GM12878 (cell line): ENCODE measurements around the gene ACOX1. TPM values are rescaled to one million over a fixed set of nuclear protein-coding genes. Genes with fewer than 3 reads are reported as not detected.
A peak's percentile ranks its signal among the peaks of the same experiment; 100 is the strongest.

Experiments
- ATAC-seq: fragments of 200-7000 bp; cut with Tn5 transposase; 3 replicates; pipeline ENCODE4 v1.9.1; 2020; ENCODE audit warnings: mild to moderate bottlenecking, moderate library complexity
- BruUV-seq: library from RNA; stranded (reverse); fragments of 400-500 nt; replicated peaks from 2 replicates; lab custom pipeline; 2021; lab: Mats Ljungman, UMichigan
- CTCF ChIA-PET: fragments of 300-600 bp; sonication (Branson Sonifier 250); formaldehyde crosslinking; extraction: SDS; loops from one replicate; lab custom pipeline; 2021; ENCODE audit warnings: inconsistent platforms; lab: Yijun Ruan, JAX
- POLR2A ChIA-PET: fragments of 350-600 bp; formaldehyde crosslinking; extraction: SDS; loops from one replicate; lab custom pipeline; 2021; ENCODE audit warnings: inconsistent platforms; lab: Charles Lee
- RAD21 ChIA-PET: fragments of 300-600 bp; sonication (Branson Sonifier 250); formaldehyde crosslinking; loops from one replicate; lab custom pipeline; 2023; ENCODE audit warnings: antibody characterized with exemption; ENCODE audit not compliant: unreplicated experiment; lab: Charles Lee
- SMC1A ChIA-PET: fragments of 300-600 bp; sonication (Branson Sonifier 250); formaldehyde crosslinking; loops from one replicate; lab custom pipeline; 2023; ENCODE audit not compliant: unreplicated experiment, uncharacterized antibody; lab: Charles Lee
- DNase-seq: peaks from one replicate; pipeline ENCODE4 v3.0.0-alpha.2; 2011; ENCODE audit warnings: low read depth, low spot score
- FAIRE-seq: peaks from 3 replicates; lab custom pipeline; 2011; peaks lifted over from hg19 to GRCh38; lab: Jason Lieb, UNC
- H2AFZ ChIP-seq: 2 replicates; pipeline ENCODE4 v1.6.0; 2011; ENCODE audit warnings: low read depth, low read length, control low read depth; ENCODE audit not compliant: control insufficient read depth
- H3K27ac ChIP-seq: 2 replicates; pipeline ENCODE4 v1.5.1; 2011; ENCODE audit warnings: control low read depth; ENCODE audit not compliant: control insufficient read depth, insufficient read depth
- H3K27me3 ChIP-seq, 2 experiments: replicated peaks in 1 of 2; 2 replicates each; pipeline versions ENCODE4 v1.6.0 to v1.6.1; 2011; ENCODE audit warnings: low read length in 1 of 2; ENCODE audit not compliant: control insufficient read depth in 2 of 2, insufficient read depth in 2 of 2
- H3K36me3 ChIP-seq, 2 experiments: 2 replicates each; pipeline ENCODE4 v1.5.1; 2011; ENCODE audit warnings: low read length in 1 of 2; ENCODE audit not compliant: control insufficient read depth in 2 of 2, insufficient read depth in 2 of 2
- H3K4me1 ChIP-seq: 2 replicates; pipeline ENCODE4 v1.6.1; 2011; ENCODE audit warnings: mild to moderate bottlenecking, low read length, moderate library complexity, mixed read lengths; ENCODE audit not compliant: control insufficient read depth, insufficient read depth
- H3K4me2 ChIP-seq: 2 replicates; pipeline ENCODE4 v1.6.0; 2011; ENCODE audit warnings: control low read depth; ENCODE audit not compliant: control insufficient read depth, insufficient read depth
- H3K4me3 ChIP-seq: fragments of 200-600 bp; sonication (generic); 2 replicates; pipeline ENCODE4 v1.5.1; 2016
- H3K79me2 ChIP-seq: 2 replicates; pipeline ENCODE4 v1.6.0; 2011; ENCODE audit warnings: low read length; ENCODE audit not compliant: control insufficient read depth, insufficient read depth
- H3K9ac ChIP-seq: 2 replicates; pipeline ENCODE4 v1.8.0; 2011; ENCODE audit warnings: low read length, control low read depth, mixed read lengths; ENCODE audit not compliant: control insufficient read depth, insufficient read depth
- H3K9me3 ChIP-seq: replicated peaks from 3 replicates; pipeline ENCODE4 v1.5.1; 2011; ENCODE audit warnings: mild to moderate bottlenecking, low read length; ENCODE audit not compliant: control insufficient read depth, insufficient read depth
- H4K20me1 ChIP-seq: 2 replicates; pipeline ENCODE4 v1.6.0; 2011; ENCODE audit not compliant: control insufficient read depth, insufficient read depth
- BHLHE40 ChIP-seq, 2 experiments: fragments of 450-650 bp in 1 of 2; IDR thresholded peaks; 2 replicates each; pipeline ENCODE4 v1.6.1; 2011 to 2017; ENCODE audit warnings: low read depth in 2 of 2, borderline replicate concordance in 1 of 2, improper control_type of control experiment in 1 of 2, low read length in 1 of 2, mild to moderate bottlenecking in 1 of 2
- CHD2 ChIP-seq: IDR thresholded peaks from 2 replicates; pipeline ENCODE4 v1.6.1; 2011; ENCODE audit warnings: low read depth, low read length, improper control_type of control experiment, borderline replicate concordance
- CHD4 ChIP-seq: fragments of 200-600 bp; sonication (generic); IDR thresholded peaks from 2 replicates; pipeline ENCODE4 v1.6.1; 2016; ENCODE audit warnings: mild to moderate bottlenecking
- CTCF ChIP-seq, 3 experiments: IDR thresholded peaks in 2 of 3; conservative IDR thresholded peaks in 1 of 3; 2 replicates each; pipeline ENCODE4 v1.5.1; 2011; ENCODE audit warnings: low read depth in 3 of 3, low read length in 3 of 3, mild to moderate bottlenecking in 3 of 3, control low read depth in 2 of 3, moderate library complexity in 2 of 3, inconsistent platforms in 1 of 3, mixed read lengths in 1 of 3; ENCODE audit not compliant: control insufficient read depth in 2 of 3, insufficient read depth in 1 of 3; ENCODE audit errors: extremely low read depth in 1 of 3
- HSF1 ChIP-seq: fragments of 150-350 bp; IDR thresholded peaks from 2 replicates; pipeline ENCODE4 v1.6.1; 2014; ENCODE audit warnings: mild to moderate bottlenecking, low read depth, low read length
- KDM1A ChIP-seq: fragments of 200-600 bp; sonication (generic); IDR thresholded peaks from 2 replicates; pipeline ENCODE4 v1.6.1; 2016; ENCODE audit warnings: borderline replicate concordance
- NBN ChIP-seq: fragments of 450-650 bp; IDR thresholded peaks from 2 replicates; pipeline ENCODE4 v1.6.1; 2016
- NFXL1 ChIP-seq: fragments of 450-650 bp; IDR thresholded peaks from 2 replicates; pipeline ENCODE4 v1.6.1; 2017; ENCODE audit warnings: antibody characterized with exemption, mild to moderate bottlenecking, borderline replicate concordance
- POLR2AphosphoS5 ChIP-seq: IDR thresholded peaks from 2 replicates; pipeline ENCODE4 v1.6.1; 2011; ENCODE audit warnings: mild to moderate bottlenecking, low read length, inconsistent platforms
- RAD21 ChIP-seq: IDR thresholded peaks from 2 replicates; pipeline ENCODE4 v1.6.1; 2011; ENCODE audit warnings: mild to moderate bottlenecking, low read depth, low read length, moderate library complexity; ENCODE audit not compliant: insufficient read depth
- TCF7 ChIP-seq: IDR thresholded peaks from 2 replicates; pipeline ENCODE4 v1.6.1; 2014; ENCODE audit warnings: antibody characterized with exemption, borderline replicate concordance
- YY1 ChIP-seq: IDR thresholded peaks from 2 replicates; pipeline ENCODE4 v1.6.1; 2011; ENCODE audit warnings: low read depth, mild to moderate bottlenecking, low read length
- WGBS: methylation state at CpG from one replicate; pipeline ENCODE4 v1.1.6; 2016; ENCODE audit warnings: low lambda C conversion rate; ENCODE audit not compliant: insufficient replicate concordance, insufficient coverage; ENCODE audit errors: missing lambda C conversion rate; 5-methylcytosine and 5-hydroxymethylcytosine counted together
- in situ Hi-C: fragments of 300-500 bp; cut with MboI; formaldehyde crosslinking; loops from 9 replicates; pipeline ENCODE4 v1.14.3; 2018; ENCODE audit warnings: mixed read lengths
- intact Hi-C: fragments of 100-400 bp; cut with micrococcal nuclease; formaldehyde crosslinking; loops from one replicate; pipeline ENCODE4 v1.14.2; 2022; ENCODE audit not compliant: unreplicated experiment
- polyA plus RNA-seq, 11 experiments: library from polyadenylated mRNA; depleted of rRNA in 4 of 11; unstranded in 6 of 11; stranded (reverse) in 5 of 11; fragments of >200 nt; fragmentation: Nextera tagmentation in 4 of 11; fragmentation: Illumina TruSeq in 1 of 11; extraction: Ambion mirVana in 4 of 11; extraction: Trizol in 1 of 11; gene quantifications; 1 replicate in 1 of 11; 2 replicates in 10 of 11; pipeline versions ENCODE4 v1.2.1 to v1.2.3, GENCODE V29; 2011 to 2016; ENCODE audit warnings: inconsistent platforms in 2 of 11, missing spikeins in 2 of 11, low read depth in 1 of 11
- total RNA-seq, 4 experiments: library from RNA; depleted of rRNA in 3 of 4; stranded (reverse); fragments of >200 nt in 3 of 4; fragmentation: Illumina TruSeq in 1 of 4; extraction: Trizol in 1 of 4; gene quantifications; 2 replicates each; pipeline versions ENCODE4 v1.2.1 to v1.2.3, GENCODE V29; 2013 to 2021
- TF ChIP-seq, protein P1 (sequence below): fragments of 450-650 bp; IDR thresholded peaks from 2 replicates; pipeline ENCODE4 v1.6.1; 2016; ENCODE audit warnings: mild to moderate bottlenecking, moderate library complexity, borderline replicate concordance

Gene ACOX1
- total and polyA plus RNA-seq, 10 of the 15 experiments (the other 5 are each of a cell fraction or from before 2014, with no cell fraction given): 6.5 to 26.2 (median 21.6) TPM

DNA sequence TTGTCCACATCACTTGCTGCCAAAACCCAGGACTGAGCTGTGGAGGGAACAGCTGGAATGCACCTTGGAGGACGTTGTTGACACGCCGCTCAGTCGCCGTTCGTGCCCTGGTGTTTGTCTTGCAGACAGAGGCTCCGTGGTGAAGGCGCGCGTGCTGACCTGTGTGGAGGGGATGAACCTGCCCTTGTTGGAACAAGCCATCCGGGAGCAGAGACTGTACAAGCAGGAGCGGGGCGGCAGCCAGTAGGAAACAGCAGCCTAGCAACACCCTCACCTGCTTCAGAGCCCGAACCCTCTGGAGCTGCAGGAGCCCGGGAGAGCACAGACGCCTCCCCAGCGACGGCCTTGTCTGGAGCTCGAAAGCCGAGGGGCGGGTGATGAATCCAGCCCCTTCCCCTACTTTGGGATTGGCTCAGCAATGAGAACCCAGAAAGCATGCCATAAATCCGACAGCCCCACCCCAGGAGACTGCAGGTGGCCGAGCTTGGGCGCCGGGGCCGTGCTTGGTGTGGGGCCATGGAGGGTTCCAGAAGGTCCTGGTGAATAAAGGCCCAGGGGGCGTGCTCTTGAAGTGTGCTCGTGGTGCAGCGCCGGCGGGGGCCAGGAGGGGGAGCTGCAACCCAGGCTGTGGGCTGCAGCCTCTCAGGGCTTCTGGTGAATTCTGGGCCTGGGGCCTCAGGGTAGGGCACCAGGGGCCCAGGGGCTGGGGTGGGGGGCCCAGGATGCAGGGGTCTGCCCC, 21.2 kb upstream of the ACOX1 start:
- RAD21 ChIA-PET: interaction anchor here (0.8 to 1.5 kb wide), 2 partner anchors 21 to 95 kb away, joined by 3 to 4 read pairs; partner anchors contain the start of genes ACOX1, MRPL38 and TEN1
- Histone ChIP-seq H3K4me2 (no peak overlapping the region), H4K20me1 (no peaks in the 10 kb centered on the region), H3K27ac (no peak overlapping the region), H3K4me3 (no peak overlapping the region), H2AFZ (no peak overlapping the region), H3K9me3 (no peaks in the 10 kb centered on the region), H3K27me3 (no peaks in the 10 kb centered on the region), H3K9ac (no peak overlapping the region), H3K4me1 (peaks cover 16% of the 10 kb centered on the region), H3K79me2 (no peaks in the 10 kb centered on the region), H3K36me3 (peaks cover 3% of the 10 kb centered on the region in 2 experiments; a peak in 2 of 4 replicates)
- FAIRE-seq (no peak), DNase-seq (no peak), ATAC-seq (peak; percentile 74)
- CTCF ChIA-PET: interaction anchor here (0.9 to 12.8 kb wide), 15 partner anchors 8 to 280 kb away, joined by 3 to 128 read pairs (median 5); partner anchors contain the start of genes ACOX1, MRPL38 and TEN1
- in situ Hi-C loops (no loop called here), intact Hi-C loops (no loop called here)
- SMC1A ChIA-PET: interaction anchor here (0.8 to 10.8 kb wide), 5 partner anchors 9 to 178 kb away, joined by 3 to 61 read pairs (median 4); partner anchors contain the start of genes ACOX1, FBF1, MRPL38 and TEN1
- BruUV-seq: no TSS peak
- 71% methylated on average over 28 of the region's 31 CpGs for WGBS
- POLR2A ChIA-PET: interaction anchor here (0.5 to 1.1 kb wide), 4 partner anchors 9 to 127 kb away, joined by 3 to 6 read pairs (median 4); partner anchors contain the start of gene MRPL38
- peak; percentile 54 for TF ChIP-seq RAD21
- TF ChIP-seq, protein P1, sequence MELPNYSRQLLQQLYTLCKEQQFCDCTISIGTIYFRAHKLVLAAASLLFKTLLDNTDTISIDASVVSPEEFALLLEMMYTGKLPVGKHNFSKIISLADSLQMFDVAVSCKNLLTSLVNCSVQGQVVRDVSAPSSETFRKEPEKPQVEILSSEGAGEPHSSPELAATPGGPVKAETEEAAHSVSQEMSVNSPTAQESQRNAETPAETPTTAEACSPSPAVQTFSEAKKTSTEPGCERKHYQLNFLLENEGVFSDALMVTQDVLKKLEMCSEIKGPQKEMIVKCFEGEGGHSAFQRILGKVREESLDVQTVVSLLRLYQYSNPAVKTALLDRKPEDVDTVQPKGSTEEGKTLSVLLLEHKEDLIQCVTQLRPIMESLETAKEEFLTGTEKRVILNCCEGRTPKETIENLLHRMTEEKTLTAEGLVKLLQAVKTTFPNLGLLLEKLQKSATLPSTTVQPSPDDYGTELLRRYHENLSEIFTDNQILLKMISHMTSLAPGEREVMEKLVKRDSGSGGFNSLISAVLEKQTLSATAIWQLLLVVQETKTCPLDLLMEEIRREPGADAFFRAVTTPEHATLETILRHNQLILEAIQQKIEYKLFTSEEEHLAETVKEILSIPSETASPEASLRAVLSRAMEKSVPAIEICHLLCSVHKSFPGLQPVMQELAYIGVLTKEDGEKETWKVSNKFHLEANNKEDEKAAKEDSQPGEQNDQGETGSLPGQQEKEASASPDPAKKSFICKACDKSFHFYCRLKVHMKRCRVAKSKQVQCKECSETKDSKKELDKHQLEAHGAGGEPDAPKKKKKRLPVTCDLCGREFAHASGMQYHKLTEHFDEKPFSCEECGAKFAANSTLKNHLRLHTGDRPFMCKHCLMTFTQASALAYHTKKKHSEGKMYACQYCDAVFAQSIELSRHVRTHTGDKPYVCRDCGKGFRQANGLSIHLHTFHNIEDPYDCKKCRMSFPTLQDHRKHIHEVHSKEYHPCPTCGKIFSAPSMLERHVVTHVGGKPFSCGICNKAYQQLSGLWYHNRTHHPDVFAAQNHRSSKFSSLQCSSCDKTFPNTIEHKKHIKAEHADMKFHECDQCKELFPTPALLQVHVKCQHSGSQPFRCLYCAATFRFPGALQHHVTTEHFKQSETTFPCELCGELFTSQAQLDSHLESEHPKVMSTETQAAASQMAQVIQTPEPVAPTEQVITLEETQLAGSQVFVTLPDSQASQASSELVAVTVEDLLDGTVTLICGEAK: no peak
- TF ChIP-seq NBN: no peak
- no peak for TF ChIP-seq CHD4
- no peak for TF ChIP-seq NFXL1
- TF ChIP-seq CTCF (IDR thresholded peaks at IDR 0.05 in 2 of 3, conservative IDR thresholded peaks at IDR 0.05 in 1 of 3; ENCODE audit: control insufficient read depth in 2 of 3, extremely low read depth in 1 of 3, insufficient read depth in 1 of 3, low read depth in 3 of 3, low read length in 3 of 3): peak; percentile 67 to 87 (median 72)
- TF ChIP-seq KDM1A: no peak
- no peak for TF ChIP-seq CHD2
- TF ChIP-seq YY1: 0 out of 2 replicates have a peak, but pooled peaks have one; percentile 33
- TF ChIP-seq BHLHE40 (IDR thresholded peaks at IDR 0.05; ENCODE audit: borderline replicate concordance in 1 of 2, low read depth in 2 of 2, low read length in 1 of 2): 0 out of 4 replicates have a peak, but pooled peaks of 1 of the 2 experiments have one; percentile 13
- TF ChIP-seq POLR2AphosphoS5: no peak
- TF ChIP-seq TCF7: no peak
- peak; percentile 80 for TF ChIP-seq HSF1
